Stomach (tissue), 9 donors: ENCODE data around the gene SYNJ2. TPM values are rescaled to one million over a fixed set of nuclear protein-coding genes. Genes with fewer than 3 reads are reported as not detected.
A peak's percentile ranks its signal among the peaks of the same experiment; 100 is the strongest.

Source experiments
- DNase-seq, 2 donors: peaks; one replicate each; pipeline versions ENCODE4 v3.0.0 to v3.0.0-alpha.2; 2013 to 2019
- H3K27ac ChIP-seq, 5 donors: fragments of 200-600 bp in 4 of 5; sonication (generic) in 4 of 5; one replicate each; pipeline ENCODE4 v1.5.1; 2013 to 2019; ENCODE audit warnings: mild to moderate bottlenecking in 1 of 5, moderate library complexity in 1 of 5
- H3K27me3 ChIP-seq, 3 donors: fragments of 200-600 bp; sonication (generic); one replicate each; pipeline ENCODE4 v1.5.1; 2017 to 2019; ENCODE audit warnings: mixed run types in 1 of 3
- H3K36me3 ChIP-seq, 4 donors: fragments of 200-600 bp; sonication (generic); 1 replicate in 3 of 4; 2 replicates in 1 of 4; pipeline ENCODE4 v1.5.1; 2016 to 2019
- H3K4me1 ChIP-seq, 4 donors: fragments of 200-600 bp; sonication (generic); one replicate each; pipeline ENCODE4 v1.5.1; 2016 to 2019
- H3K4me3 ChIP-seq, 4 donors: fragments of 200-600 bp; sonication (generic) in 3 of 4; one replicate each; pipeline ENCODE4 v1.5.1; 2016 to 2019; ENCODE audit warnings: mild to moderate bottlenecking in 1 of 4
- H3K9me3 ChIP-seq, 4 donors: fragments of 200-600 bp; sonication (generic); one replicate each; pipeline ENCODE4 v1.5.1; 2016 to 2019
- EP300 ChIP-seq: sonication (generic); formaldehyde crosslinking; IDR thresholded peaks from one replicate; pipeline ENCODE4 v1.6.1; 2017; ENCODE audit warnings: antibody characterized with exemption
- POLR2A ChIP-seq, 4 donors: fragments of 450-650 bp; IDR thresholded peaks; one replicate each; pipeline ENCODE4 v1.6.1; 2016; ENCODE audit warnings: antibody characterized with exemption in 4 of 4, control low read depth in 2 of 4, mild to moderate bottlenecking in 1 of 4, moderate library complexity in 1 of 4
- POLR2AphosphoS5 ChIP-seq, 3 donors: sonication (generic); formaldehyde crosslinking; IDR thresholded peaks; one replicate each; pipeline ENCODE4 v1.6.1; 2016; ENCODE audit warnings: antibody characterized with exemption in 3 of 3
- WGBS, 5 donors: extraction: QIAGEN DNeasy Blood & Tissue Kit in 3 of 5; methylation state at CpG; one replicate each; pipeline versions ENCODE4 v1.1.5 to v1.1.7; 2013 to 2018; 5-methylcytosine and 5-hydroxymethylcytosine counted together
- intact Hi-C: fragments of 100-400 bp; cut with DNase I; formaldehyde crosslinking; loops from one replicate; pipeline ENCODE4 v1.15.1; 2023; ENCODE audit warnings: low total_unique reads
- polyA plus RNA-seq, 3 donors: library from polyadenylated mRNA; stranded (reverse); fragments of 200-250 nt; gene quantifications; one replicate each; pipeline ENCODE4 v1.2.3, GENCODE V29; 2013
- total RNA-seq, 5 donors: library from RNA; depleted of rRNA; stranded (reverse); fragments of >200 nt; gene quantifications; one replicate each; pipeline versions ENCODE4 v1.1.0 to v1.2.3, GENCODE V29; 2014 to 2016
- TF ChIP-seq, protein P1 (sequence below), 7 experiments: fragments of 450-650 bp in 4 of 7; fragments of 200-600 bp in 3 of 7; sonication (generic) in 3 of 7; IDR thresholded peaks; one replicate each; pipeline ENCODE4 v1.5.1; 2016 to 2019; ENCODE audit warnings: antibody characterized with exemption in 7 of 7, control low read depth in 2 of 7, mild to moderate bottlenecking in 1 of 7
- donor health status: healthy with polysubstance abuse.
- donor health status: Bipolar disorder and iron deficiency.
- donor health status: healthy.

The SYNJ2 gene
- total and polyA plus RNA-seq, 8 donors: 4.7 to 41.4 (median 14.4) TPM

- WGBS, 5 donors: 93 to 96% (median 96%) methylated on average over 19 to 30 of the region's 30 CpGs
- no peak overlapping the region for H3K4me3 ChIP-seq
- peaks cover 23 to 49% (median 44%) of the 10 kb centered on the region in 4 donors for H3K4me1 ChIP-seq
- no peak for TF ChIP-seq EP300
- TF ChIP-seq, protein P1, sequence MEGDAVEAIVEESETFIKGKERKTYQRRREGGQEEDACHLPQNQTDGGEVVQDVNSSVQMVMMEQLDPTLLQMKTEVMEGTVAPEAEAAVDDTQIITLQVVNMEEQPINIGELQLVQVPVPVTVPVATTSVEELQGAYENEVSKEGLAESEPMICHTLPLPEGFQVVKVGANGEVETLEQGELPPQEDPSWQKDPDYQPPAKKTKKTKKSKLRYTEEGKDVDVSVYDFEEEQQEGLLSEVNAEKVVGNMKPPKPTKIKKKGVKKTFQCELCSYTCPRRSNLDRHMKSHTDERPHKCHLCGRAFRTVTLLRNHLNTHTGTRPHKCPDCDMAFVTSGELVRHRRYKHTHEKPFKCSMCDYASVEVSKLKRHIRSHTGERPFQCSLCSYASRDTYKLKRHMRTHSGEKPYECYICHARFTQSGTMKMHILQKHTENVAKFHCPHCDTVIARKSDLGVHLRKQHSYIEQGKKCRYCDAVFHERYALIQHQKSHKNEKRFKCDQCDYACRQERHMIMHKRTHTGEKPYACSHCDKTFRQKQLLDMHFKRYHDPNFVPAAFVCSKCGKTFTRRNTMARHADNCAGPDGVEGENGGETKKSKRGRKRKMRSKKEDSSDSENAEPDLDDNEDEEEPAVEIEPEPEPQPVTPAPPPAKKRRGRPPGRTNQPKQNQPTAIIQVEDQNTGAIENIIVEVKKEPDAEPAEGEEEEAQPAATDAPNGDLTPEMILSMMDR (IDR thresholded peaks at IDR 0.05): peak in 1 of 7 experiments; percentile 3
- H3K9me3 ChIP-seq: no peaks in the 10 kb centered on the region
- H3K27ac ChIP-seq: peak overlapping the region; percentile 16 to 75 (median 67)
- DNase-seq: no peak
- intact Hi-C loops: no loop called here
- H3K27me3 ChIP-seq: no peaks in the 10 kb centered on the region
- peaks cover 0 to 27% (median 7%) of the 10 kb centered on the region in 4 donors for H3K36me3 ChIP-seq
Observed at GRCh38 chr6:158033077-158033750, 51.6 kb downstream of the SYNJ2 start.

DNA sequence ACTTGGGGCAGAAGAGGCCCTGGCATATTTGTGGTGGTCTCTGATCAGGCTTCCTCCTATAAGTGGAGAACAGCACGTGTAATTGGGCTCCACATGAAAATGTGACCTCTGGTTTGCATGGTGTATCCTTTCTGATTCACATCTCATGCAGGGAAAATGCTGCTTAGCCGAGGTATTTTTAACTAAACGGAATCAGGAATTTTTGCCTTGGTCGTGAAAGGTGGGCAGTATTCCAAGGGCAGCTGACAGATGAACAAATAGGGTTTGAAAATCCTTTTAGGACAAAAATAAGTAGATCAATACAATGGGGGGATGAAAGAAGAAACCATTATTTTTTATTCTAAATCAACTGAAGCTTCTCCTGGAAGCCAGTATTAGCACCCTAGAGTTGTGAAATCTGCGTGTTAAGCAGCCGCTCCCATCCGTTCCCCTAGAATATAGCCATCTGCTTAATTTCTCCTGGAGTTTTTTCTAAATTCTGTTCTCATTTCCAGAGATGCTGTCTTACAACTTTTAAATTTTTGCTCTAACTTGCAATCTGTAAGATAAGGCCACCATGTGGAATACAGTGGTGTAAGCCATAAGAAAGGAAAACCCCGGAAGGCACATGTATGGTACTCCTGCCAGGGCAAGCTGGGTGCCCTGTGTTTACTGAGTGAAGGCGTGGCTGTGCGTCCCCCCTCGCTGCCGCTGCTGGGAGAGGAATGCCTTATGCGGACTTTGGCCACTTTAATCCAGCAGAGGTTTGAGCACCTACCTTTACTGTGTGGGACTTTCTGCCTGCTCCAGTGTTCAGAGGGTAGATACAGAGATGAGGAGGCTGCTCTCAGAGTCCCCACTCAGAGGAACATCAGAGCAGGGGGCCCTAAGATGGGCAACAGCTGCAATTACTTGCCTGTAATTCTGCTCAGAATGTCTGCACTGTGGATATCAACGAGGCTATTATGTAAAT is 52.4 kb downstream of the SYNJ2 start:
- peak; percentile 77 to 91 for DNase-seq
- H3K9me3 ChIP-seq: no peaks in the 10 kb centered on the region
- peak overlapping the region; percentile 63 to 77 (median 67) for H3K27ac ChIP-seq
- H3K27me3 ChIP-seq: no peaks in the 10 kb centered on the region
- peaks cover 0 to 34% (median 8%) of the 10 kb centered on the region in 4 donors for H3K36me3 ChIP-seq
- 32 to 56% (median 39%) methylated on average over 14 of the region's 14 CpGs for WGBS, 5 donors
- no peak for TF ChIP-seq EP300
- TF ChIP-seq, protein P1 (IDR thresholded peaks at IDR 0.05): no peak
- TF ChIP-seq POLR2AphosphoS5 (IDR thresholded peaks at IDR 0.05): peak in 2 of 3 donors; percentile 47 to 73
- TF ChIP-seq POLR2A (IDR thresholded peaks at IDR 0.05): no peak
- H3K4me3 ChIP-seq: no peak overlapping the region
- H3K4me1 ChIP-seq: peaks cover 24 to 56% (median 49%) of the 10 kb centered on the region in 4 donors
- intact Hi-C loops: no loop called here

DNA sequence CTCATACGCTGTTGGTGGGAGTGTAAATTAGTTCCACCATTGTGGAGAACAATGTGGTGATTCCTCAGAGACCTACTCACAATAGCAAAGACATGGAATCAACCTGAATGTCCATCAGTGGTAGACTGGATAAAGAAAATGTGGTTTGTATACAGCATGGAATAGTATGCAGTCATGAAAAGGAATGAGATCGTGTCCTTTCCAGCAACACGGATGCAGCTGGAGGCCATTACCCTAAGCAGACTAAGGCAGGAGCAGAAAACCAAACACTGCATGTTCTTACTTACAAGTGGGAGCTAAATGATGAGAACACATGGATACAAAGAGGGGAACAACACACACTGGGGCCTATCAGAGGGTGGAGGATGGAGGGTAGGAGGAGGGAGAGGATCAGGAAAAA is 54.6 kb downstream of the SYNJ2 start:
- 75 to 98% (median 92%) methylated on average over 3 of the region's 3 CpGs for WGBS, 5 donors
- no peak for TF ChIP-seq EP300
- TF ChIP-seq, protein P1 (IDR thresholded peaks at IDR 0.05): no peak
- no peak for TF ChIP-seq POLR2A (IDR thresholded peaks at IDR 0.05)
- TF ChIP-seq POLR2AphosphoS5 (IDR thresholded peaks at IDR 0.05): no peak
- Histone ChIP-seq H3K27me3 (no peaks in the 10 kb centered on the region), H3K9me3 (no peaks in the 10 kb centered on the region), H3K4me1 (peaks cover 45 to 68% (median 65%) of the 10 kb centered on the region in 4 donors), H3K4me3 (no peak overlapping the region), H3K27ac (no peak overlapping the region), H3K36me3 (peaks cover 0 to 25% (median 4%) of the 10 kb centered on the region in 4 donors)
- intact Hi-C loops: no loop called here
- no peak for DNase-seq

- no peak for DNase-seq
- no peak overlapping the region for H3K4me3 ChIP-seq
- H3K9me3 ChIP-seq: no peaks in the 10 kb centered on the region
- no peaks in the 10 kb centered on the region for H3K27me3 ChIP-seq
- TF ChIP-seq EP300 (no peak), POLR2A (IDR thresholded peaks at IDR 0.05) (no peak), POLR2AphosphoS5 (IDR thresholded peaks at IDR 0.05) (no peak)
- TF ChIP-seq, protein P1 (IDR thresholded peaks at IDR 0.05): no peak
- intact Hi-C loops: no loop called here
- H3K4me1 ChIP-seq: peaks cover 45 to 68% (median 65%) of the 10 kb centered on the region in 4 donors
- no peak overlapping the region for H3K27ac ChIP-seq
- WGBS, 5 donors: 93 to 98% (median 96%) methylated on average over 12 of the region's 12 CpGs
- H3K36me3 ChIP-seq: peaks cover 0 to 25% (median 4%) of the 10 kb centered on the region in 4 donors
Observed at GRCh38 chr6:158037021-158037420, 55.4 kb downstream of the SYNJ2 start.
